GM19023 (cell line): ENCODE results near the gene PDE6A.
"Not testable (repeated sequence)": the region's sequence is repeated elsewhere in the genome, so short reads cannot be mapped to it uniquely, and the experiment has no call there.

ENCODE experiments used
- ATAC-seq: cut with Tn5 transposase; IDR thresholded peaks from one replicate; pipeline ENCODE4 v1.9.1; 2021; ENCODE audit warnings: mild to moderate bottlenecking, moderate library complexity; ENCODE audit not compliant: unreplicated experiment

Gene PDE6A

DNA sequence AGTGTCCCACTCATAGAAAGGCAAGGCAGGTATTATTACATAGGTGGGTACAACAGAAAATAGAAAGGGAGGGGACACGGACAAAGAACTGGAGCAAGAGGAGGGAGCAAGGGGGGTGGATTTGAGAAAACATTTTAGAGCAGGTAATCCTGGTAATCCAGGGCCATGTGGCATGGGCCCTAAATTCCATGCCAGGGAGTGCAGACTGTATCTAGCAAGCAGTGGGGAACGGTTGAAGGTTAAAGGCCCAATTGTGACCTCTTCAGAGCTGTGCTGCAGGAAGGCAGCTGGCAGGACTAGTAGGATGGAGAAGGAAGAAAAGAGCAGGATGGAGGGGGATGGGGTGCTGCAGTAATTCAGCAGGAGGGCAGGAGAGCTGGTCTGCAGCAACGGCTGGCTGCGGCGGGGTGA is 75.2 kb downstream of the PDE6A start:
- ATAC-seq = no peak

DNA sequence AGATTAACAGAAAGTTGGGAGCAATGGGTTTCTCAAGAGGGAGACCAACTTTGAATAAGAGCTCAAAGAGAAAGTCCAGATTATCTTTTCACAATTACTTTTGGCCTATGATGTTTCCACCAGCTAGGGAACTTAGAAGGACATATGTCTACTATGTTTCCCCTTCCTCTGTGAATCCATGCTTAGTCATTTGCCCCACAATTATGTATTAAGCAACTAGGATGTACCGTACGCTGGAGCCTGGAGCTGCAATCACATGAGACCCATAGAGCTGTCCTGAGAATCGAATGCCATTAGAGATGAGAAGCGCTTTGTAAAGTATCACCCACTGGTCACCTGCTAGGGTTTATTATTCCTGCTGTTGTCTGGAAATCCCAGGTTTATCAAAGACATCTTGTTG is 78.8 kb downstream of the PDE6A start:
- no peak for ATAC-seq

DNA sequence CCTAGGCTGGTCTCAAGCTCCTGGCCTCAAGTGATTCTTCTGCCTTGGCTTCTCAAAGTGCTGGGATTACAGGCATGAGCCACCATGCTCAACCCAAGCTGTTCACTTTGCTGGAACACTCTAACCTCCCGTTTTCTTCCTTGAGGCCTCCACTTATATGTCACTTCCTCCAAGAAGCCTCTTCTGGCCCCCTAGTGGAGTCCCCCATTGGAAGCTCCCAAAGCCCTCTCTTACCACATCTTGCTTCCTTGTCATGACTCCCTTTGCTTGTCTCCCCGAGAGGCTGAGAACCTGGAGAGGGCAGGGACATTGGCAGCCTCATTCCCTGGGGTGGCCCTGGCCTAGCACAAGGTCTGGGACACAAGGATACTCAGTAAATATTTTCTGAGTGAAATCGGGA is 80.8 kb downstream of the PDE6A start:
- ATAC-seq = no peak

DNA sequence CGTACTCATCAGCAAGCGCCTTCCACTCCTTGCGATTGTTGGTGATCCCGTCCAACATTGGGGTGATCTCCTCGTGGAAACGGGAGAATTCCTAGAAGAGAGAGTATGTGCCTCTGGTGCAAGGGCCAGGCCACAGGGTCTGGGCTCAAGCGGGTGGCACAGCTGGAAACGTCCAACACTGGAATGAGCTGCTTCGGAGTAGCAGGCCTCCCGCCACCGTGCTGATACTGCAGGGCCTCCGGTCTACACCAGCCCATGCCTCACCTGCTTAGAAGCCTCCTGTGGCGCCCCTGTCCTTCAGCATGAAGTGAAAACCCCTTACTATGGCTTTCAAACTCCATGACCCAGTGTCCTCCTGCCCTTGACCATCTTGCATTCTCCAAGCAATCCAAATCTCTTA is 81.4 kb downstream of the PDE6A start:
- ATAC-seq = no peak

DNA sequence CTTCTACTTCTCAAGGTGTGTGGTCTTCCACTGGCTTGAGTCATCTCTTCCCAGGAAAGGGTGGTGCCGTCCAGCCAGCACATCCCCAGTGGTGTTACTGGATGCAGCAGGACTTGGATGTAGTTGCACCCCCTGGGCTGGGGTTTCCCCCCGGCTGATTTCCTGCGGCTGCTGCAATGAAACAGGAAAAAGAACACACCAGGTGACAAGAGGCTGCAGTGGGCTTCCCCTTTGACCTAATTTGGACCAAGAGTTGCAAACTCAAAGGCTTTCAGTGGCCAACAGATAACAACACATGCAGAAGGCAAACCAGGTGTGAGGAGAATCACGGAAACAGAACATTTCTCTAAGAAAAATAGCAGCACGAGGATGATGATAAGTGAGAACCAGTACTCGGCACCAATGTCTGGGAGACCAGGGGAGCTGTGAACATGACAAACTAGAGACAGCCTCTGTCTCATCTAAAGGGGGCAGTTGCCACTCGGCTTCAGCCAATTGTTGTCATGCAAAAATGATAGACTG is 83.7 kb downstream of the PDE6A start:
- ATAC-seq = peak; percentile 87

DNA sequence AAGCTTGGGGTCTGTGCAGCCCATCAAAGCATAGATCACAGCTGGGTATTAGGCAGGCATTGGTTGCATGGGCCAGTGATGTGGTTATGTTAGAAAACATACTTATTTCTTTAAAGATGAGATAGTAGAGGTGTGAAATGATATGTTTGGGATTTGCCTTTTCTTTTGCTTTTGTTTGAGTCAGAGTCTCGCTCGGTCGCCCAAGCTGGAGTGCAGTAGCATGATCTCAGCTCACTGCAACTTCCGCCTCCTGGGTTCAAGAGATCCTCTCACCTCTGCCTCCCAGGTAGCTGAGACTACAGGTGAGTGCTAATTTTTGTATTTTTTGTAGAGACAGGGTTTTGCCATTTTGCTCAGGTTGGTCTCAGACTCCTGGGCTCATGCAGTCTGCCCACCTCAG is 84.8 kb downstream of the PDE6A start:
- no peak for ATAC-seq

DNA sequence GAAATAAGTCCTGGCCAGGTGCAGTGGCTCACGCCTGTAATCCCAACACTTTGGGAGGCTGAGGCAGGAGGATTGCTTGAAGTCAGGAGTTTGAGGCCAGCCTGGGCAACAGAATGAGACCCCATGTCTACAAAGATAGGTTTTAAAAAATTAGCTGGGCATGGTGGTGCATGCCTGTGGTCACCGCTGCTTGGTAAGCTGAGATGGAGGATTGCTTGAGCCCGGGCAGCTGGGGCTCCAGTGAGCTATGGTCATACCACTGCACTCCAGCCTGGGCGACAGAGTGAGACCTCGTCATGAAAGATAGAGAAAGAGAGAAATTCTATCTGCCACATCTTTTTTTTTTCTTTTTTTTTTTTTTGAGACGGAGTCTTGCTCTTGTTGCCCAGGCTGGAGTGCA is 86.1 kb downstream of the PDE6A start:
- ATAC-seq = not testable (repeated sequence)

DNA sequence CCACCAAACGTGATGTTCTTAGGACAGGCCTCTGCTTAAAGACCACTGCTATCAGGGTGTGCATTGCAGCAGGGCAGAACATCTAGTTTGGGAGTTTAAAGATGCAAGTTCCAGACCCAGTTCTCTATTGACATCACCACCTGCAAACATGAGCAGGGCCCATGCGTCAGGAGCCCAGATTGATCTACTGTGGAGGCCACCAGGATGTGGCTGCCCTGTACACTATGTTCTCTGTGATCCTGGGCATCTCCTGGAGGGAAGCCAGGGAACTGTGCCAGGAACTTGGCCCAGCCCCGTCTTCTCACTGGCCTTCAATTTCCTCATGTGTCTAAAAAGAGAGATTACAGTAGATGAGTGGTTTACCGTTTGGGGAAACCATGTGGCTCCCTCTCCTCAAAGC is 87.1 kb downstream of the PDE6A start:
- no peak for ATAC-seq

DNA sequence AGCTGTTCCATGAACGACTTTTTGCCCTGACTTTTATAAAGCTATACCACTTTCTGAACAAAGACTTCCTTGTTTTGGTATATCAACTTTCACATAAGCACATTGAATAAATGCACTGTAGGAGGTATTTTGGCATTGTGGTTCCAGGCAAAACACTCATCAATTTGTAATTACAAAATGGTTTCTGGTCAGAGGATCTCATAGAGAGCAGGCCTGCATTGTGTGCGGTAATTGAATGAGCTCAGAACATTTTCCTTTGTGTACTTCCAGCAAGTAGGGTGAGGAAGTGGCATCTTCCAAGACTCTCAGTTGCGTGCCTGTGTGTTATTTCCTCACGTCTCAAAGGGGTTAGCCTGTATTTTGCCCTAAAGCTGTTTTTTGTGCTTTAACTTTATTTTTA is 89.2 kb downstream of the PDE6A start:
- ATAC-seq = no peak

DNA sequence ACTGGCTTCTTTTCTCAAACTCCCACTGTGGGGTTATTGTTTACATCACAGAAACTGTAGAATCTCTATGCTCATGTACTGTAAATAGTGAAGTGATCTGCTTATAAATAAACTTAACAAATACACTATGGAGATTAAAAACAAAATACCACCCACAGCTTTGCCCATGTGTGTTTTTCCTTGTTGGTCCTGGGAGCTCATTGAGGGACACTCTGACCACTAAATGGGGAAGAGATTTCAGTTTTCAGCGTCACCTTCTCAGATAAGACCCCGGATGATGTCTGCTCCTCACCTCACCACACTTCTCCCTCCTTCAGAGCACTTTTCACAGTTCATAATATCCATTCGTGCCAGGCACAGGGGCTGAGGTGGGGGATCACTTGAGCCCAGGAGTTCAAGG is 89.7 kb downstream of the PDE6A start:
- no peak for ATAC-seq

DNA sequence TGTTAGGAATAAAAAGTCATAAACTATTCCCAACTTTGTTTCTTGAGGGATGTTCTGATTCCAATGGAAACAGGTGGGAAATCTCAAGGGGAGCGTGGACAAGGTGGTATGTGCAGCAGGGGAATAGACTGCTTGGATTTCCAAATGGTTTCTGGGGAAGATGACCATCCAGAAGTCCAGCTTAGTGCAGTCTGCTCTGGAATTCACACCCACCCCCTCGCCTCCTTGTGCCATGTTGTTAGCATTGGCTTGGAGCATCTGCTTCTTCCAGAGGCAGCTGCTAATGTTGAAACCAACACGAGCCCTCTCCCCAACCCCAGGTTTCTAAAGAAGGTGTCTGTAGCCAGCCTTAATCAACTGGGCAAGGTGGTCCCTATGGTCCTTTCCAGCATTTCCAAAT is 90.9 kb downstream of the PDE6A start:
- no peak for ATAC-seq

DNA sequence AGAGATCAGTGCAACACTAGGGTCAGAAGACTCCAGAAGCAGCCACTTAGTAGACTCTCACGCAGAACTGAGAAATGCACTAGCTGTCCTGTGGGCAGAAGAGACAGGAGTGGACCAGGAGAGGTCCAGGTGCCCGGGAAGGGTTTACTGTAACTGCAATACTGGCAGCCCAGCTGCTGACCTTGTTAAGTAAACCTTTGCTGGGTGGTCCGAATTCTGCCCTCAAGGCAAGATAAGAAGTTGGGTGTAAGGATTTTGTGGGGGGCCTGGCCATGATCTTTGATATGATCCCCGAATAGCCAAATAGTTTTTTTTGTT is 91.3 kb downstream of the PDE6A start:
- peak; percentile 17 for ATAC-seq

DNA sequence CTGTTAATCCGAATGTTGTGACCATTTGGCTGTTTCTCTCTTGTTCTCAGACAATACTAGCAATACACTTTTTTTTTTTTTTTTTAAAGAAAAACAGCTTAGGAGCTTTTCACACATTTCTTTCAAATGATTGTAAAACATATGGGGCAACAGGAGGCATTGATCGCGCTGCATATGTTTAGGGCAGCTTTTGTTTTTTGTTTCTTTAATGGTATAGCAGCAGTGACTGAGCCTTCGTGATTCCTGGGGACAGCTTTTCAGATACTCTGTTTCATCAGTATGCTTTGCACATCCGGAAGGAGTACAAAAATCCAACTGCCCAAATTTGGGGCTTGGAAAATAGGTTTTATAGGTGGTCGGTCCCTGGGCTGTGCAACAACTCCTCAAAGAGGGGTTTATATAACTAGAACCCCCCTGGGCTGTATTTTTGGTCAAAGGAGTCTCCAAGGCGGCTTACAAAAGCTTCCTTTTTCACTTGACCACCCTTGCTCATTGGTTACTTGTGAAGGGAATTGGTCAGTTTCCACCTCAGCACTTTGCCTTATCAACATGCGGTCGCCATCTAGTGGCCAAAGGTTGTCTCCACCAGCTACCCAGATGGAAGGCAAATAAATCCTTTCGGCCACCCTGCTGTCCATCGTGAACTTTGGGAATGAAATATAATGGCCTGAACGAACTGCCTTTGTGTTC is 91.8 kb downstream of the PDE6A start:
- peak; percentile 57 for ATAC-seq

DNA sequence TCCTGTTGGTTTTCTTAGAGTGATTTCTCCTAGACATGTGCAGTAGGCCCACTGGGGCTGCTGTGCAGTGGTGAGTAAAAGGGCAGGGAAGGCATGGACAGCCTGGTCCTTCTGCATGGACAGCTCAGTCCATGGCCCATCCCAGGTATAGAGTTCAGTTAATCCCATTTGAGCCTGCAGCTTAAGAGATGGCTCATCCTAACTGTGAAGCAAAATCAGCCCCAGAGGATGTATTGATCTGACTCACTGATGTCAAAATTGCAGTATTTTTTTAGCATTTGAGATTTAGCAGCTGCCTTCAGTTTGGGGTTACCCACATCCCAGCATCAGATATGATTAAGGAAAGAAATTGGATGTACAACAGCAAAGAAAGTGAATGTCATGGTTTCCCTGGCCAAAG is 93.4 kb downstream of the PDE6A start:
- no peak for ATAC-seq

DNA sequence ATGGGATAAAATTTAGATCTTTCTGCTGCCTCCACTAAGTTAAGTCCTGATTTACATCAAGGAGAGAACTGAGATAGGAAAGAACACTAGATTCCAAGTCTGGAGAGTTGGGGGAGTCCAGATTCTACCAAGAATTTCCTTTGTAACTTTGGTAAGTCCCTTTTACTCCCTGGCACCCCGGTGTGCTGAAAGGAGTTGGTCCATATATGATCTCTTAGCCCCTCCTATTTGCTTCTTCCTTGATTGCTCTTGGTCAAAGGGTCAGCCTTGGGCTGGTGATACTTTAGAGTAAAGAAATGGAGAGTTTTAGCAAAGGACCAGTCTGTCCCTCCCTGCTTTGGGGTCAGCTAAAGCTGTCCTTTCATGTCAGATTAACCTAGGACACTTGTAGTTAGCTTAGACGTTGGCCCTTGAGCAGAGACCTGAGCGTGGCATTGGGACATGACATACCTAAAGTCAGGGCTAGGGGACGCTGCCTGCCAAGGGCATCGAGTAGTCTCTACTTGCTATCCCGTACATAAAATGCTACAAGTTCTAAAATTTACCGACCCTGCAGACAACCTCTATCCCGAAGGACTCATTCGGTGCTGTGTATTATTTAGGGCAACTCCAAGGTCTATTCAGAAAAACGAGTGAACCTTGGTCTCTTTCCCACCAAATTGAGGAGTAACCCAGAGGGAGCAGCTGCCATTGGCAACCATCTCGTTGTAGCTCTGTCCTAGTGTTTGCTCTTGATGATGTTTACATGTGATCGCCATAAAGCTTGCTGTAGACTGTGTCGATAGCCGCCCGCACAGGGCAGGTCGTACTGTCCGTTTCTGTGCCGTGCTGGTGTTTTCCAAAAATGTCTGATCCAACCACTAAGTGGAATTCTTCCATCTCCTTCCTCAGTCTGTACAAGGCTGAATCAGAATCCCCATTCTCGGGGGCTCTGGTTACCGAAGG is 94.4 kb downstream of the PDE6A start:
- no peak for ATAC-seq

DNA sequence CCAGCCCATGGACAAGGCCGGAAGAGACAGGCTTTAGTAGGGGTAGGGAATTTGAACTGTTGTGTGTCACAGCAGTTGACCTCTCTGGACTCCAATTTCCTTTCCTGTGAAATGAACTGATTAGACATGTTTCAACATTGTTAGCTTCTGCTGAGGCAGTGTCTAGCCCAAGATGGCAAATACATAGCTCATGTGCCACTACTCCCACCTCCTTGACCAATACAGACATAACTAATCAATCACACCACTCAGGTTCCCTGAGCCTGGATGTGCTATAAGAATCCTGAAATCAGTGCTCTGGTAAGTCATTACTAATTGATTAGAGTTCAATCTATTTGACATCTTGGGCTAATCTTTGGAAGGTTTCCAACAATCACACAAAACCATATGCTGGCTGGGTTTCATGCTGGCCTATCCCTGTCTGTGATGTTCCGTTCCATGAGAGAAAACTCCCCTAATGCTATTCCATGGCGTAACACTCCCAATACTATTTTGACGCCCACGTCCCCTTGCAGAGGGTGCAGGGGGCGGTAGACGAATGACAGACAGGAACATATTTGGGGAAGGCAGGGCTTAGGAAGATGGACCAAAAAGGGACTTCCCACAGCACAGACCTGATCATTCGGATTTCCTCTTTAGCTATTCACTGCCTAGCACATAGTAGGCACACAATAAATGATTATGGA is 95.2 kb downstream of the PDE6A start:
- ATAC-seq = no peak

DNA sequence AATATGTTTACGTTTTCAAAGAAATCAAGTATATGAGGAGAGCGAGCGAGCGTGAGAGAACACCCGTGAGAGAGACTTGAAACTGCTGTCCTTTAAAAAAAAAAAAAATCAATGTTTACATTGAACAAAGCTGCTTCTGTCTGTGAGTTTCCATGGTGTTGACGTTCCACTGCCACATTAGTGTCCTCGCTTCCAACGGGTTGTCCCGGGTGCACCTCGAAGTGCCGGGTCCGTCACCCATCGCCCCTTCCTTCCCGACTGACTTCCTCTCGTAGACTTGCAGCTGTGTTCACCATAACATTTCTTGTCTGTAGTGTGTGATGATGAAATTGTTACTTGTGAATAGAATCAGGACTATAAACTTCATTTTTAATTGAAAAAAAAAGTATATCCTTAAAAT is 97.0 kb downstream of the PDE6A start:
- ATAC-seq = no peak

DNA sequence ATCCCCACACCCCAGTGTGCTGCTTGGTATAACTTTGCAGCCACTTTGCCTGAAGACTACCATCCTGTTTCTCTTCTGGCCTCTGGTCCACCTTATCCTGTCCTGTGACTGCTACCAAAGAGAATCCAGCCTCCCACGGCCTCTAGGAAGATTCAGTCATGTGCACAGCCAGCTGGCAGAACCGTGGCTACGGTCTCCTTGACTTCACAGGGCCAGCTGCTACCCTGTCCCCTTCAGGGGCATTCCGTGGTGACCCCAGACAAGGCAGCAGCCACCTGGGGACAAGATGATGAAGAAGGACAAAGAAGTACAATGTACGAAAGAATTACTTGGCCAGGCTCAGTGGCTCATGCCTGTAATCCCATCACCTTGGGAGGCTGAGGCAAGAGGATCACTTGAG is 98.6 kb downstream of the PDE6A start:
- no peak for ATAC-seq

DNA sequence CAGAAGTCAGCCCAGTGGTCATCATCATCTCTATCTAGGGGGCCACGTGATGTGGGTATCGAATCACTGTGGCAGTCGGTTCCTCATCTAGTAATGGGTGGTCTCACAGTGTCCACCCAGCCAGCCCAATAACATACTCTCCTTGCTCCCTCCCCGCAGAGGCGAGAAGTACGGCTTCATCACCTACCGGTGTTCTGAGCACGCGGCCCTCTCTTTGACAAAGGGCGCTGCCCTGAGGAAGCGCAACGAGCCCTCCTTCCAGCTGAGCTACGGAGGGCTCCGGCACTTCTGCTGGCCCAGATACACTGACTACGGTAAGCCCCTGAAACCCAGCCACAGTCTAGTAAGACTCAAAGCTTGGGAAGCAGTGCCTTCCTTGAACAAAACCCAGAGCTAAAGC is 99.0 kb downstream of the PDE6A start:
- ATAC-seq = no peak

DNA sequence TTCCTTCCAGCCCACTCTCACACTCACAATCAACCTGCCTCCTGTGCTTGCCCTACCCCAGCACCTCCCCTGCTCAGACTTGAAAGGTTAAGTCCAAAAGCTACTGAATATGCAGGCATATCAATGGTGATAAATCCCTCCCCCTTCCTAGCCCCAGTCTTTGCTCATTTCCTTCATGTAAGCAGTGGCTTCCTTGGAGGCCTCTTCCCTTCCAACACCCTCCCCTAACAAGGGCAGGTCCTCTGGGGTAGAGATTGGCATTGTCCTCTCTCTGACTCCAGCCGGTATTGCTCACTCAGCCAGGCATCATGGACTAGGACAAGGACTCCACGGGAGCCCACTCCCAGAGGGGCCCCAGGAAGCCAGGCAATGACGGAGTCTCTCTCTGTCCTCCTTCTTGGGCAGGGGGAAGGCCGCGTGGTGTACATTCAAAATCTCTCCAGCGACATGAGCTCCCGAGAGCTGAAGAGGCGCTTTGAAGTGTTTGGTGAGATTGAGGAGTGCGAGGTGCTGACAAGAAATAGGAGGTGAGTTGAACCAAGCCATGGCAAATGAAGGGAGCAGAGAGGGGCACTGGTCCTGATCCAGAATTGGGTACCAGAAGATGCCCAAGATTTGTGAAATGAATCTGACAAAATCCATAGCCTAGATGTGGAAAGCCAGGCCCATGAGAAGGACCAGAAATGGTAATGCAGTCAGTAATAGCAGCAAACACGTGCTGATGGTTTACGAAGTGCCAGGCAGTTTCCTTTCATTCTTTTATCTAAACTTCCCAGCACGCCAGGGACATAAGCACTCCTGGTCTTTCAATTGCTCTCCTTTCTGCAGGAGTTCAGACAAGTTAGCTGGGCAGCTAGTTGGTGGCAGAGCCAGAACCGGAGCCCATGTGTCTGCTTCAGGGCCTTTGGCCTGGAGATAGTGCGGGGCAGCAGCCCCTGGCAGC is 102.5 kb downstream of the PDE6A start:
- ATAC-seq = no peak
